Stromal cell of bone marrow (primary cell): ENCODE measurements around the gene PLLP.
A peak's percentile ranks its signal among the peaks of the same experiment; 100 is the strongest.

Experiments
- DNase-seq: peaks from one replicate; pipeline ENCODE4 v3.0.0-alpha.2; 2012; ENCODE audit warnings: low read depth

Gene PLLP

GRCh38 chr16:57256601-57257395 lies 27.7 kb downstream of the PLLP start:
- DNase-seq = no peak

GRCh38 chr16:57255686-57256415 lies 28.6 kb downstream of the PLLP start:
- DNase-seq = no peak

GRCh38 chr16:57253466-57253865 lies 31.0 kb downstream of the PLLP start:
- DNase-seq = no peak

DNA sequence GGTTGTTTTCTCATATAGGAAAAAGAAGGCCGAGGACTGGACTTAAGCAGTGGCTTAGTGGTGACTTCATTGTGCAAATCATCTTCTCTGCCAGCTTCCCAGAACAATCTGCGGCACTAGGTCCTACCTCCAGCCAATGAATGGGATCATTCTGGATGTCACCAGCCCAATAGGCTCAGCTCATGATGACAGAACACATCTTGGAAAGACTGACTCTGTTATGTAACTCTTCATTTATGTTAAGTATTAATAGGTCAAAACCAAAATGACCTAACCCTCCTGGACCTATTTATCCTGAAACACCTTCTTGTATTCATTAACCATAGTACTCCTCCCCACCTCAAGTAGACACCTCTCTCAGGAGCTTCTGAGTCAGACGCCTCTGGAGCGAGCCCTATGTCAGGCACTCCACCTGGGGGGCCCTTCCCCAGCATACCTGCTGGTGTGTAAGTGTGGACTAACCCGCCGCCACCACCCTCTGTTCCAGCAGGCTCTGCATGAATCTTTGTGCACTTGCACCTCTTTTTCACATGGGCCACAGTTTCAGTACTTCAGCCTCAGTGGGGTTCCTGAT lies 32.2 kb downstream of the PLLP start:
- no peak for DNase-seq

GRCh38 chr16:57251352-57251751 lies 33.1 kb downstream of the PLLP start:
- no peak for DNase-seq

GRCh38 chr16:57245472-57246113 lies 38.9 kb downstream of the PLLP start:
- no peak for DNase-seq

DNA sequence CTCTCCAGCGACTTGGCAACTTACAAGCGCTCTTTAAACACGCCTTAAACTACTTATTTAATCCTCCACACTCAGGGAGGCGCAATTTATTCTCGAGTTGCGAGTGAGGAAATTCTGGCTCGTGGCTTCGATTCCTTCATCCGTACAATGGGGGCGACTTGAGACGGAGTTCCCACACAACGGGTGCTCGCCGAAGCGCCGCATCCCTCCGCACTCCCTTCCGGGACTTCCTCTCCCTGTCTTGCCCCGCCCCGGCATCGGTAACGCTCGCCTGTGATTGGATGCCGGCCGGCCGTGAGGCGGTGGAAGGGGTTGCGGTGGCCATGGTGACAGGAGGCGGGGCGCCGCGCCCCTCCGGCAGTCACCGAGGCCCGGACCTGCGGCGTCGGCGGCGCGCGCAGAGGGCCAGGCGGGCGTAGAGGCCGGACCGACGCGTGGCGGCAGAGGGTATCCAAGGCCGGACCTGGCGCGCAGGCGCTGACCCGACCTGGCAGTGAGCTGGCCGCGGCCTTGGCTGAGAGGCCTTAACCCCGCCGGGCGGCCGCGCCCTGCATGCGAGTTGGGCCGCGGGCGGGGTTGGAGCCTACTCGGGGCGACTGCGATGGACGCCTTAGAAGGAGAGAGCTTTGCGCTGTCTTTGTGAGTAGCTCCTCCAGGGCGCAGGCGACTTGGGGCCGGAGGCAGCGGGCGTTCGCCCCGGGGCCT lies 39.6 kb downstream of the PLLP start, which contains the start of gene ARL2BP:
TSS of gene ARL2BP (plus strand) at position 493 of the 705 bp plus-strand sequence. CDS start at position 602, 109 bp downstream.
- DNase-seq = peak; percentile 94

DNA sequence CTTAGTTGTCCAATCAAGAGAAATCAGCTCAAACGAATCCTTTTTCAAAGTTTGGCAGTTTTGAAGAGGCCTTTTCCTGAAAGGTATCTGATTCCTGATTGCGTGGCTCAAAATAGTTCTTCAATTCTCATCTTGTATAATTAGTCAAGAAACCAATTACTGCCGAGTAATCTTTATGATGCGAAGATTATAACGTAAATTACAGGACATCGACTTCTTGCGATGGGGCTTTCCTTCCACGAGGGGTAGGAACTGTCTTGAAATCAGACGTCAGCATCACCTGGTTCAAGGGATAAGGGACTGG lies 40.1 kb downstream of the PLLP start:
- DNase-seq = no peak

- DNase-seq = no peak
Observed at GRCh38 chr16:57242650-57243049, 41.8 kb downstream of the PLLP start.

- no peak for DNase-seq
Observed at GRCh38 chr16:57240851-57241250, 43.6 kb downstream of the PLLP start.

- no peak for DNase-seq
Observed at GRCh38 chr16:57239107-57239506, 45.4 kb downstream of the PLLP start.

DNA sequence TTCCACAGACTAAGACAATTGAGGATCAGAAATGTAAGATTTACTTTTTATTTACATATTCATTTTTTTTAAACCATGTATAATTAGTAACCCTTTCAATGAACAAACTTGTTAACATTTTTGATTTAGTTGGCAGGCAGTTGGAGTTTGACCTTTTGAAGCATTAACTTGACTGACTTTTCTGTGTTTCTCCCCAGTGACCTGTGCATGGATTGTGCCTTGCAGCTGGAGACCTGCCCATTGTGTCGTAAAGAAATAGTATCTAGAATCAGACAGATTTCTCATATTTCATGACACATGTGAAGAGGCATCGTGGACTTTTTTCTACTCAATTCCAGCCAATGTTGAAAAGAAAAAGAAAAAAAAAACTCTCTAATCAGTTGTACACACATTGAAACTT lies 45.8 kb downstream of the PLLP start:
- DNase-seq = no peak

DNA sequence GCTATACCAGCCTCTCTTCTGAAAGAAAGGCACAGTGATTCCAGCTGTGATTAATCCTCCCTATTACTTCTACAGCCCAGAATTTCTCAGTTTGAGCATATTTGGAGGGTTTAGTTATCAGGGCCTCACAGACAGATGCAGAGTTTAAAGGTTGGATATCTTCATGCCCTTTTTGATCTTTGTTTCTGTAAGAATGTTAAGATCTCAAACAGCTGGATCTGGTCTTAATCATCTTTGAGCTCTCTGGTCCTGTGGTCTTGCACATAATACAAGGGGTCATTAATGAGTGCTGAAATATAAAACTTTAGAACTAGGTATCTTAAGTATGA lies 48.5 kb downstream of the PLLP start:
- no peak for DNase-seq

- DNase-seq = peak; percentile 13
Observed at GRCh38 chr16:57235128-57236021, 49.1 kb downstream of the PLLP start.

GRCh38 chr16:57234707-57235092 lies 49.8 kb downstream of the PLLP start:
- DNase-seq = no peak

- DNase-seq = no peak
Observed at GRCh38 chr16:57233944-57234706, 50.3 kb downstream of the PLLP start.

DNA sequence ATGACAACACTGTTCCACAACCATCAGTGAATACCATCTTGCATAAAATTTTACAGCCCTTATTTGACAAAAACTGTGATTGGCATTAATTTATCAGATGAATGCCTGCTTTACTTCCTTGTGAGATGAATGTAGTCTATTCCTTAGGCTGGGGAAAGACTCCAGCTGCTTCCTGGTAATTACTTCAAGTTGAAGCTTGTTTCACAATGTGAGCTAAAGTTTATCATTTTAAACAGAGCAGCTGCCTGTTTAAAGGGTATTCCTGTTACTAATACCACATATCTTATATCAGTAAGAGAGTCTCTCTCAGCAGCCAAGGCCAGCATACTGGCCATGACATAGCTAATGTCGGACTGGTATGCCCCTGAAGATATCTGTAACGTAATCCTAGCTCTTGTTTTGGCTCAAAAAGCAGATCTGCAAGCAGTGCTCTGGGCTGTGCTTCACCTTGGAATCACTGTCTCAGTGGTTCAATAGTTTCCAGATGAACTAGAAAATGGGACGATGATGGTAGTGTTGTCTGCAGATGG lies 52.6 kb downstream of the PLLP start:
- DNase-seq = no peak

- no peak for DNase-seq
Observed at GRCh38 chr16:57229079-57229478, 55.4 kb downstream of the PLLP start.

GRCh38 chr16:57226701-57227621 lies 57.5 kb downstream of the PLLP start:
- no peak for DNase-seq
